Activated naive CD8-positive, alpha-beta T cell treated with anti-CD3 and anti-CD28 coated beads, Interleukin-2, amount 50 U/mL, for 16 hours (primary cell): ENCODE results near the gene RHD.
"Not testable (repeated sequence)": the region's sequence is repeated elsewhere in the genome, so short reads cannot be mapped to it uniquely, and the experiment has no call there.

Experiments
- DNase-seq: peaks from one replicate; pipeline ENCODE4 v3.0.0-alpha.2; 2020; ENCODE audit warnings: low read depth, low spot score

The RHD gene

GRCh38 chr1:25308168-25308567, 35.9 kb downstream of the RHD start:
- not testable (repeated sequence) for DNase-seq

DNA sequence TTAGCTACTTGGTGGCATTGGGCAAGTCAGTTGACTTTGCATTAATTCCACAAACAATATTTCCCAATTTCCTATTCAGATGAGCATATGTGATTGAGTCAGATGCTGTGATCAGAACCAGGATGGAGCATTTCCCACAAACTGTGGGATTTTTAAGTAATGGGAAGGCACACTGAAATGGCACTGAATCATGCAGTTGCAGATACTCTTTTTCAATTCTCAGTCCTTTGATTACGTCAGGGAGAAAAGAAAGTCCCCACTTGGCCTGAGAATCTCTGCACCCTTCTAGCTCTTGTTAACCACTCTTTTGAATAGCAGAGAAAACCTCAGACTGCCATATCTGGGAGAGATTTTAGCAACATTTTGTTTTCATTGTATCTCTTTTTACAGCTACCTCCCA, 36.8 kb downstream of the RHD start:
- DNase-seq = not testable (repeated sequence)

GRCh38 chr1:25309486-25309885, 37.2 kb downstream of the RHD start:
- DNase-seq = not testable (repeated sequence)

GRCh38 chr1:25312806-25313470, 40.6 kb downstream of the RHD start:
- not testable (repeated sequence) for DNase-seq

DNA sequence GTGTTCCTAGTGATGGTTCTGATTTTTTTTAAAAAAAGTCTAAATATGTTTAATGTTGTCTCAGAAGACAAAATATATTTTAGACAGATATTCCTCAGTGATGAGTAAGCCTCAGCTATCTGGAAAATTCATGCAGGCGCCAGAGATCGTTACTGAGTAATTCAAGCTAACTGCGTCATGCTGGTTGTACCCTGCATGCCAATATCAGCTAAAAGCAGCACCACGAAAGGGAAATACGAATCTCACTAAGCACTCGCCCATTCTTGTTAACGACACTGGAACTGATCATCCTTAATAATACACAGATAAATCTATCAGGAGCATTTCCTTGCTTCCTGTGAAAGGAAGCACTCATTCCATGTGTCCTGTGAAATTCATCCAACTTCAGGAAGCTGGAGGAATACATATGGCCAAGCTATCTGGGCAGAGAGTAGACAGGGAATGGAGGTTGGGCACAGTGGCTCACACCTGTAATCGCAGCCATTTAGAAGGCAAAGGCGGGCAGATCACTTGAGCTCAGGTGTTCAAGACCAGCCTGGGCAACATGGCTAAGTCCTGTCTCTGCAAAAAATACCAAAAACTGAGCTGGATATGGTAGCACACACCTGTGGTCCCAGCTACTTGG, 48.1 kb downstream of the RHD start:
- not testable (repeated sequence) for DNase-seq

DNA sequence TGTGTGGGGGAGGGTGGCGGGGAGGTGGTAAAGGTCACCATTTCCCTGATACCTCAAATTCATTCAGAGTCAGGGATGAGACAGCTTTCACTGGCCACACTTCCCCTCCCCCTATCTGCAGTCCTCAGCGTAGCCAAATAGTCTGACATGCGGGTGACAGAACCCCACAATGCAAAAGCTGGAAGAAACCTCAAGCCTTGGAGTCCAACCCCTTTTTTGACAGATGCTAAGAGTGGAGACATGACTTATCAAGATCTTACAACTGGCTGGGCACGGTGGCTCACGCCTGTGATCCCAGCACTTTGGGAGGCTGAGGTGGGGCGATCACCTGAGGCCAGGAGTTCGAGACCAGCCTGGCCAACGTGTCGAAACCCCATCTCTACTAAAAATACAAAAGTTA, 49.8 kb downstream of the RHD start:
- DNase-seq = not testable (repeated sequence)

DNA sequence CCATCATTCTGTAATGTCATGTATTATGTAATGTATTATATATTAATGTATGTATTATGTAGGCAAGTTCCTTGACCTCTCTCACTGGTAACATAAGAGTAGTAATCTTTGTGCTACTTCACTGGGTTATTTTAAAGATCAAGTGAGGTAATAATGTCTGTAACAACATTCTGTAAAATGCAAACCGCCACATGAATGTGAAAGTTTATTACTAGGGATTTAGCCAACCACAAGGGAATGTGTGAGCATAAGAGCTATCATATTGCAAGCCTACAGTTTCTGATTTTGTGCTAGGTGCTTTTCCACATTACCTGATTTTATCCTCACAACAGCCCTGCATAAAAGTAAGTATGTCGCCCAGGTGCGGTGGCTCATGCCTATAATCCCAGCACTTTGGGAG, 52.1 kb downstream of the RHD start:
- DNase-seq = not testable (repeated sequence)

DNA sequence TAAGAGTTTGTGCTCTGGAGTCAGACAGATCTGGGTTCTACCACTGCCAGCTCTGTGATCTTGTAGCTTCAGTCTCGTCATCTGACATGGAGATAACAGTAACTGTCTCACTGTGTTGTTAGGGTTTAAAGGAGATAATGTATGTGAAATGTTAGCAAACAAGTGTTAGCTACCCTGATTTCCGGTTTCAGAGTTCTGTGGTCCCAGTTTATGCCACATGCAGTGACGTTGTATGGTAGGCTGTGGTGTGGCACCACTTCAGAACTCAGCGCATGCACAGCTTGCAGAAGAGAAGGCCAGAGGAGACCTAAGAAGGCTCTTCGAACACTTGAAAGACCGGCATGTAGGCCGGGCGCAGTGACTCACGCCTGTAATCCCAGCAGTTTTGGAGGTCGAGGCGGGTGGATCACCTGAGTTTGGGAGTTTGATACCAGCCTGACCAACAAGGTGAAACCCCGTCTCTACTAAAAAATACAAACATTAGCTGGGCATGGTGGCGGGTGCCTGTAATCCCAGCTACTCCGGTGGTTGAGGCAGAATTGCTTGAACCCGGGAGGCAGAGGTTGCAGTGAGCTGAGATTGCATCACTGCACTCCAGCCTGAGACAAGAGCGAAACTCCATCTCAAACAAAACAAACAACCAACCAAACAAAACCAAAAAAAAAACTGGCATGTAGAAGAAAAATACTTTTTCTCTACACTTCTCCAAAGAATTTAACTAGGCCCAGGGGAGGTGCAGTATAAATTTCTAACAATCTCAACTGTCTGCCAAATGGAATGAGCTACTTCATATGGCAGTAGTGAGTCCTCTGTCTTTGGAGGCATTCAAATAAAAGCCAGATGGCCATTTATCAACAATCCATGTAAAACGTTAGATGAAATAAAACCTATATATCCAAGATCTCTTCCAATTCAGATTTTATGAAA, 55.8 kb downstream of the RHD start:
- not testable (repeated sequence) for DNase-seq

DNA sequence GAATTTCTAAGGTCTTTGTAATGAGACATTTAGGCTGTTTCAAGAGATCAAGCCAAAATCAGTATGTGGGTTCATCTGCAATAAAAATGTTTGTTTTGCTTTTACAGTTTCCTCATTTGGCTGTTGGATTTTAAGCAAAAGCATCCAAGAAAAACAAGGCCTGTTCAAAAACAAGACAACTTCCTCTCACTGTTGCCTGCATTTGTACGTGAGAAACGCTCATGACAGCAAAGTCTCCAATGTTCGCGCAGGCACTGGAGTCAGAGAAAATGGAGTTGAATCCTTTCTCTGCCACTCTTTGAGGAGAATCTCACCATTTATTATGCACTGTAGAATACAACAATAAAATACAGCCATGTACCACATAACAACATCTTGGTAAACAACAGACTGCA, 56.5 kb downstream of the RHD start:
- DNase-seq = not testable (repeated sequence)

DNA sequence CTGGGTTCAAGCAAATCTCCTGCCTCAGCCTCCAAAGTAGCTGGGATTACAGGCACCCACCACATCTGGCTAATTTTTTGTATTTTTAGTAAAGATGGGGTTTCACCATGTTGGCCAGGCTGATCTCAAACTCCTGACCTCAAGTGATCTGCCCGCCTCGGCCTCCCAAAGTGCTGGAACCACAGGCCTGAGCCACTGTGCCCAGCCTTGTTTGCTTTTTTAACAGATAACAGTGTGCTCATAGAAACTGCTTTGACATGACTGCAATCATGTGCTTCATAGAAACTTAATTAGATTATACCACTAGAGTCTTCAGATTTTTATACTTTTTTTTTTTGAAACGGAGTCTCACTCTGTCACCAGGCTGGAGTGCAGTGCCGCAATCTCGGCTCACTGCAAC, 57.0 kb downstream of the RHD start:
- not testable (repeated sequence) for DNase-seq

- DNase-seq = not testable (repeated sequence)
Measured at GRCh38 chr1:25329950-25330349, 57.6 kb downstream of the RHD start.

- not testable (repeated sequence) for DNase-seq
Measured at GRCh38 chr1:25336922-25337354, 64.6 kb downstream of the RHD start.

DNA sequence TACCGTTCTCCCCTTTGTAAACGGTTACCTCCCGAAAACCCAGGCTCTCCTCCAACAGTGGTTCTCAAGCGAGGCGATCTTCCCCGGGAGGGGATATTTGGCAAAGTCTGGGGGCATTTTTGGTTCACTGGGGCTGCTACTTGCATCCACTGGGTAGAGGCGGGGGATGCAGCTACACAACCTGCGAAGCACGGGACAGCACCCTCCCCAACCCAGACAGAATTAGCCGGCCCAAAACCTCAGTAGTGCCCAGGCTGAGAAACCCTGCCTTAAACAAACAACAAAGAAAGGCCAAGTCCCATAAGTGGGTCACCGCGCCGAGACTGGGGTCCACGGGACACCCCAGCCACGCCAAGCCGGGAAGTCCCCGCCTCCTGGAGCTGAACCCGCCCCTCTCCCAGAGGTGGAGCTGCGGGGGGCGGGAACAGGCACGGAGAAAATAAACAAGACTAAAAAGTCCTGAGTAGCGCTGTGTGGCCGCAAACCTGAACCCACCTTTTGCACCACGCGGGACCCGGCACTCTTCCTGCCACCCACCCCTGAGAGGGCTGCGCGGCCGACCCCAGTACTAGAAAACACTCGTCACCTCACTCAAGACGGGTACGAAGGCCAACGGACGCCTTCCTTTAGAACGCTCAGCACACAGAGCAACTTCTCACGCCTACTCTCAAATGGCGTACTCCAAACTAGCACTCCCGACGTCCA, 65.3 kb downstream of the RHD start:
- not testable (repeated sequence) for DNase-seq

GRCh38 chr1:25338188-25338981, 66.1 kb downstream of the RHD start, which contains the start of gene TMEM50A:
Gene TMEM50A (plus strand): TSS chr1:25338334. CDS start chr1:25340487, 2,153 bp downstream.
- peak; percentile 72 for DNase-seq

- DNase-seq = no peak
Measured at GRCh38 chr1:25338986-25339385, 66.7 kb downstream of the RHD start.

GRCh38 chr1:25341746-25342145, 69.4 kb downstream of the RHD start:
- no peak for DNase-seq

DNA sequence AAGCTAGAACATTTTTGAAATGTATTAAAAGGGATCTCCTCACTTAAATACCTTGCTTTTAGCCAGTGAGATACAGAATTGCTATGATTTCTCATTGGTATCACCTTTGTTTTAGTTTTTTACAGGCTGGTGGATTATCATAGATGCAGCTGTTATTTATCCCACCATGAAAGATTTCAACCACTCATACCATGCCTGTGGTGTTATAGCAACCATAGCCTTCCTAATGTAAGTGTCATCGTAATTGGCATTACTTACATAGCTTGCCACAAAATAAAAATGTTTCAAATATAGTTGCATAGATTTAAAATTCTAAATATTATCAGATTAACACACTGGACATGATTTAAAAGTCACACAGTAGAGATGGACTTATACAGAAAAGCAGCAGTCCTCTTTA, 70.5 kb downstream of the RHD start:
- DNase-seq = no peak

DNA sequence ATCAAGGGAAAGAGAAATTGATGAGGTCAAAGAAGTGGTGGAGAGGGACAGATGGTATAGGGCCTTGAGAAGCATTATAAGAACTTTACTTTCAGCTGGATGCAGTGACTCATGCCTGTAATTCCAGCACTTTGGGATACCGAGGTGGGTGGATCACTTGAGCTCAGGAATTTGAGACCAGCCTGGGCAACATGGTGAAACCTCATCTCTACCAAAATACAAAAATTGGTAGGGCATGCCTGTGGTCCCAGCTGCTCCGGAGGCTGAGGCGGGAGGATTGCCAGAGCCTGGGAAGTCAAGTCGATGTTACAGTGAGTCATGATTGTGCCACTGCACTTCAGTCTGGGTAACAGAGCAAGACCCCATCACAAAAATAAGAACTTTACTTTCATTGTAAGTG, 71.6 kb downstream of the RHD start:
- DNase-seq = no peak

DNA sequence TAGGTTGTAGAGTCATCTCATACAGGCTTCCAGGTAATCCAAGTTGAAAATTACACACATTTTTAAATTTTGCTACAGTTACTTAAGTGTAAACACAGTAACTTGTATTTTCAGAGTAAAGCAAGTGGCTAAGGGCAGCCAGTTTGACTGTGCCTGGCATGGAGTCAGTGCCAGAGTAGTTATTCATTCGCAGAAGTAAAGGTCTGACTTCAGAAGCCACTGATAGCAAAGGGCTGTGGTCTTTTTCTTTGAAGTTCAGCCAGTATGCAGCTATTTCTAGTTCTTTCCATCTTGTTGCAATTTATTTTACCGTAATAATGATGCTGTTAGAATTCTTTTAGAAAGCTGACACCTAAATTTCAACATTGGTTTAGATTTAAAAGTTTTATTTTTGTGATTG, 75.2 kb downstream of the RHD start:
- DNase-seq = no peak

DNA sequence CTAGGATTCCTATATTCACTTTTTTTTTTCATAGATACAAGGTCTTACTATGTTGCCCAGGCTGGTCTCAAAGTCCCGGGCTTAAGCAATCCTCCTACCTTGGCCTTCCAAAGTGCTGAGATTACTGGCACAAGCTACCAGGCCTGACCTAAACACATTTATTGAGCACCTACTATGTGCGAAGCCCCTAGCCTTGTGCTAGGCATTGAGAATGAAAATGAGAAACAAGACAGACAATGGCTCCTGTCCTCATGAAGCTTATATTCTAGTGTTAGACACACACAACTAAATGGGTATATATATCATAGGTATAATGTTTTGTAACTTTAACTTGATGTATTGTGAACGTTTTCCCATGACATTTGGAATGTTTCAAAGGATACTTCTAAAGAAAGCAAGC, 77.3 kb downstream of the RHD start:
- no peak for DNase-seq
